Liver (tissue), 9 donors: ENCODE measurements around the gene CDC42BPB. TPM values are rescaled to one million over a fixed set of nuclear protein-coding genes. Genes with fewer than 3 reads are reported as not detected.

ENCODE experiments used
- DNase-seq: peaks from one replicate; pipeline ENCODE4 v3.0.0-alpha.2; 2017; ENCODE audit warnings: low spot score
- H3K27ac ChIP-seq, 2 donors: one replicate each; pipeline ENCODE4 v1.7.0; 2013; ENCODE audit warnings: inconsistent platforms in 2 of 2, low read length in 2 of 2, control low read depth in 1 of 2, low read depth in 1 of 2, mild to moderate bottlenecking in 1 of 2
- H3K27me3 ChIP-seq, 4 donors: one replicate each; pipeline versions ENCODE4 v1.6.1 to v1.7.0; 2013; ENCODE audit warnings: low read length in 3 of 4, inconsistent platforms in 1 of 4, mild to moderate bottlenecking in 1 of 4, moderate library complexity in 1 of 4; ENCODE audit not compliant: control insufficient read depth in 4 of 4, insufficient read depth in 4 of 4
- H3K36me3 ChIP-seq, 4 donors: one replicate each; pipeline versions ENCODE4 v1.6.1 to v1.7.0; 2013; ENCODE audit warnings: low read length in 3 of 4, mild to moderate bottlenecking in 3 of 4, low read depth in 1 of 4, moderate library complexity in 1 of 4; ENCODE audit not compliant: control insufficient read depth in 4 of 4, insufficient read depth in 3 of 4
- H3K4me1 ChIP-seq, 4 donors: one replicate each; pipeline versions ENCODE4 v1.6.1 to v1.7.0; 2013; ENCODE audit warnings: low read length in 3 of 4, mild to moderate bottlenecking in 3 of 4, moderate library complexity in 1 of 4; ENCODE audit not compliant: control insufficient read depth in 4 of 4, insufficient read depth in 4 of 4
- H3K4me3 ChIP-seq, 3 donors: one replicate each; pipeline versions ENCODE4 v1.6.1 to v1.7.0; 2013; ENCODE audit warnings: low read length in 3 of 3, control low read depth in 1 of 3, low read depth in 1 of 3, mild to moderate bottlenecking in 1 of 3
- H3K9ac ChIP-seq, 2 donors: one replicate each; pipeline ENCODE4 v1.7.0; 2013; ENCODE audit warnings: low read length in 2 of 2, mild to moderate bottlenecking in 2 of 2, moderate library complexity in 2 of 2, control low read depth in 1 of 2, low read depth in 1 of 2
- H3K9me3 ChIP-seq, 4 donors: one replicate each; pipeline versions ENCODE4 v1.6.1 to v1.7.0; 2013; ENCODE audit warnings: low read length in 3 of 4; ENCODE audit not compliant: control insufficient read depth in 4 of 4
- EGR1 ChIP-seq, 2 donors: IDR thresholded peaks; 2 replicates each; pipeline ENCODE4 v1.6.1; 2016 to 2018; ENCODE audit warnings: antibody characterized with exemption in 2 of 2, low read depth in 2 of 2
- HNF4A ChIP-seq, 2 donors: conservative IDR thresholded peaks; 2 replicates each; pipeline ENCODE4 v1.6.1; 2016; ENCODE audit warnings: antibody characterized with exemption in 2 of 2, mild to moderate bottlenecking in 2 of 2
- HNF4G ChIP-seq: IDR thresholded peaks from 2 replicates; pipeline ENCODE4 v1.6.1; 2016; ENCODE audit warnings: antibody characterized with exemption
- NR2F2 ChIP-seq: IDR thresholded peaks from 2 replicates; pipeline ENCODE4 v1.6.1; 2016; ENCODE audit warnings: antibody characterized with exemption
- RAD21 ChIP-seq, 2 donors: IDR thresholded peaks; 2 replicates each; pipeline ENCODE4 v1.6.1; 2016; ENCODE audit warnings: antibody characterized with exemption in 2 of 2, mild to moderate bottlenecking in 2 of 2
- RXRA ChIP-seq, 2 donors: IDR thresholded peaks; 2 replicates each; pipeline ENCODE4 v1.6.1; 2017 to 2018; ENCODE audit warnings: antibody characterized with exemption in 2 of 2, mild to moderate bottlenecking in 1 of 2
- SP1 ChIP-seq: IDR thresholded peaks from 2 replicates; pipeline ENCODE4 v1.6.1; 2018; ENCODE audit warnings: antibody characterized with exemption, mild to moderate bottlenecking
- TAF1 ChIP-seq: conservative IDR thresholded peaks from 2 replicates; pipeline ENCODE4 v1.6.1; 2016; ENCODE audit warnings: antibody characterized with exemption, mild to moderate bottlenecking
- WGBS: extraction: QIAGEN DNeasy Blood & Tissue Kit; methylation state at CpG from one replicate; pipeline ENCODE4 v1.1.7; 2013; 5-methylcytosine and 5-hydroxymethylcytosine counted together
- polyA plus RNA-seq, 2 donors: library from polyadenylated mRNA; stranded (reverse) in 1 of 2; unstranded in 1 of 2; fragments of 200-250 nt in 1 of 2; fragments of >200 nt in 1 of 2; fragmentation: Nextera tagmentation in 1 of 2; extraction: Ambion mirVana in 1 of 2; gene quantifications; one replicate each; pipeline versions ENCODE4 v1.2.1 to v1.2.3, GENCODE V29; 2013 to 2015
- total RNA-seq, 2 donors: library from RNA; depleted of rRNA; stranded (reverse); fragments of >200 nt; gene quantifications; one replicate each; pipeline ENCODE4 v1.2.3, GENCODE V29; 2014
- TF ChIP-seq, protein P1 (sequence below): IDR thresholded peaks from 2 replicates; pipeline ENCODE4 v1.6.1; 2016; ENCODE audit warnings: antibody characterized with exemption, mild to moderate bottlenecking
- TF ChIP-seq, protein P2 (sequence below): fragments of 150-350 bp; IDR thresholded peaks from 2 replicates; pipeline ENCODE4 v1.5.1; 2017; ENCODE audit warnings: improper control_type of control experiment, low read depth, low read length; ENCODE audit not compliant: missing input control
- TF ChIP-seq, protein P3 (sequence below): IDR thresholded peaks from 2 replicates; pipeline ENCODE4 v1.6.1; 2016; ENCODE audit warnings: antibody characterized with exemption
- donor health status: healthy.
- donor health status: healthy.
- donor health status: healthy.
- donor health status: healthy.
- donor health status: healthy.

Gene CDC42BPB
- total and polyA plus RNA-seq, 4 donors: 4.1 to 78.7 (median 29.7) TPM

DNA sequence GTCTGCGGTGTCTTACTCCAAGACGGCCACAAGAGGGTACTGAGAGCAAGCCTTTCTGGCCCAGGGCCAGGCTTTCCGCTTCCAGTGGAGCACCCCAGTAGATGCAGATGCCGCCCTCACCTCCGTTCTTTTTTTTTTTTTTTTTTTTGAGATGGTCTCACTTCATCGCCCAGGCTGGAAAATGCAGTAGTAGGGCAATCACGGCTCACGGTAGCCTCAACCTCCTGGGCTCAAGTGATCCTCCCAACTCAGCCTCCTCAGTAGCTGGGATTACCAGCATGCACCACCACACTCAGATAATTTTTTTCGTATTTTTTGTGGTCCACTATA lies 21.0 kb upstream of the CDC42BPB start:
- H3K27me3 ChIP-seq: no peaks in the 10 kb centered on the region
- H3K9ac ChIP-seq: no peak overlapping the region
- no peaks in the 10 kb centered on the region for H3K9me3 ChIP-seq
- TF ChIP-seq TAF1 (no peak), RAD21 (IDR thresholded peaks at IDR 0.05) (peak; percentile 67 to 82)
- TF ChIP-seq, protein P1, sequence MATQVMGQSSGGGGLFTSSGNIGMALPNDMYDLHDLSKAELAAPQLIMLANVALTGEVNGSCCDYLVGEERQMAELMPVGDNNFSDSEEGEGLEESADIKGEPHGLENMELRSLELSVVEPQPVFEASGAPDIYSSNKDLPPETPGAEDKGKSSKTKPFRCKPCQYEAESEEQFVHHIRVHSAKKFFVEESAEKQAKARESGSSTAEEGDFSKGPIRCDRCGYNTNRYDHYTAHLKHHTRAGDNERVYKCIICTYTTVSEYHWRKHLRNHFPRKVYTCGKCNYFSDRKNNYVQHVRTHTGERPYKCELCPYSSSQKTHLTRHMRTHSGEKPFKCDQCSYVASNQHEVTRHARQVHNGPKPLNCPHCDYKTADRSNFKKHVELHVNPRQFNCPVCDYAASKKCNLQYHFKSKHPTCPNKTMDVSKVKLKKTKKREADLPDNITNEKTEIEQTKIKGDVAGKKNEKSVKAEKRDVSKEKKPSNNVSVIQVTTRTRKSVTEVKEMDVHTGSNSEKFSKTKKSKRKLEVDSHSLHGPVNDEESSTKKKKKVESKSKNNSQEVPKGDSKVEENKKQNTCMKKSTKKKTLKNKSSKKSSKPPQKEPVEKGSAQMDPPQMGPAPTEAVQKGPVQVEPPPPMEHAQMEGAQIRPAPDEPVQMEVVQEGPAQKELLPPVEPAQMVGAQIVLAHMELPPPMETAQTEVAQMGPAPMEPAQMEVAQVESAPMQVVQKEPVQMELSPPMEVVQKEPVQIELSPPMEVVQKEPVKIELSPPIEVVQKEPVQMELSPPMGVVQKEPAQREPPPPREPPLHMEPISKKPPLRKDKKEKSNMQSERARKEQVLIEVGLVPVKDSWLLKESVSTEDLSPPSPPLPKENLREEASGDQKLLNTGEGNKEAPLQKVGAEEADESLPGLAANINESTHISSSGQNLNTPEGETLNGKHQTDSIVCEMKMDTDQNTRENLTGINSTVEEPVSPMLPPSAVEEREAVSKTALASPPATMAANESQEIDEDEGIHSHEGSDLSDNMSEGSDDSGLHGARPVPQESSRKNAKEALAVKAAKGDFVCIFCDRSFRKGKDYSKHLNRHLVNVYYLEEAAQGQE: no peak
- TF ChIP-seq, protein P2, sequence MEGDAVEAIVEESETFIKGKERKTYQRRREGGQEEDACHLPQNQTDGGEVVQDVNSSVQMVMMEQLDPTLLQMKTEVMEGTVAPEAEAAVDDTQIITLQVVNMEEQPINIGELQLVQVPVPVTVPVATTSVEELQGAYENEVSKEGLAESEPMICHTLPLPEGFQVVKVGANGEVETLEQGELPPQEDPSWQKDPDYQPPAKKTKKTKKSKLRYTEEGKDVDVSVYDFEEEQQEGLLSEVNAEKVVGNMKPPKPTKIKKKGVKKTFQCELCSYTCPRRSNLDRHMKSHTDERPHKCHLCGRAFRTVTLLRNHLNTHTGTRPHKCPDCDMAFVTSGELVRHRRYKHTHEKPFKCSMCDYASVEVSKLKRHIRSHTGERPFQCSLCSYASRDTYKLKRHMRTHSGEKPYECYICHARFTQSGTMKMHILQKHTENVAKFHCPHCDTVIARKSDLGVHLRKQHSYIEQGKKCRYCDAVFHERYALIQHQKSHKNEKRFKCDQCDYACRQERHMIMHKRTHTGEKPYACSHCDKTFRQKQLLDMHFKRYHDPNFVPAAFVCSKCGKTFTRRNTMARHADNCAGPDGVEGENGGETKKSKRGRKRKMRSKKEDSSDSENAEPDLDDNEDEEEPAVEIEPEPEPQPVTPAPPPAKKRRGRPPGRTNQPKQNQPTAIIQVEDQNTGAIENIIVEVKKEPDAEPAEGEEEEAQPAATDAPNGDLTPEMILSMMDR: peak; percentile 80
- DNase-seq: peak; percentile 75
- no peaks in the 10 kb centered on the region for H3K36me3 ChIP-seq
- H3K4me1 ChIP-seq: peaks cover 0 to 10% (median 5%) of the 10 kb centered on the region in 4 donors
- no peak overlapping the region for H3K4me3 ChIP-seq
- WGBS: 18% methylated on average over 9 of the region's 9 CpGs
- no peak overlapping the region for H3K27ac ChIP-seq

DNA sequence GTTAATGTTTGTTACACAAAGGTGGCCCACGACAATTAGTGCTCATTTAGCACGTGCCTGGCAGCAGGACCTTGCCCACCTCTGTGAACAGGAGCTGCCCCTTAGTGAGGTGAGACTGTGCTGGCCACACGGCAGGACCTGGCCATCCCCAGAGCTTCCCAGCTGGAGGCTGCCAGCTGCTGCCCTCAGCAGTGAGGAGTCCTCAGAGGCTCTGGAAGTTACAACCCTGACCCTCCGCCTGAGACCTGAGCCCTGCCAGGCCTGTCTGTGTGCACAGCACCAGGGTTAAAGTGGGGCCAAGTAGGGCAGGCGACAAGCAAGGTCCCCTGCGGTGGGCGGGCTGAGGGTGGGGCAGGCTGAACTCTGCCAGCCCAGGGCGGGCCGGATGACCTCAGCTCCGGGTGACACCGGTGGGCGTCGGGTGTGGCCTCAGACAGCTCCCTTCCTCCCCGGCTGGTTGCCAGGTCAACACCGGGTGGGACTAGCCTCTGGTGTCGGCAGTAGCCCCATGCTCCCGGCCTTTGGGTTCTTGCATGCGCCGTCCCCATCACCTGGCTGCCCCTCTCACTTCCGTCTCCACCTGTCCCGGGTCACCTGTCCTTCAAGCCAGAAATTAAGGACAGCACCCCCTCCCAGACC lies 17.5 kb upstream of the CDC42BPB start:
- TF ChIP-seq NR2F2 (peak; percentile 25), HNF4A (conservative IDR thresholded peaks at IDR 0.05) (no peak), RAD21 (IDR thresholded peaks at IDR 0.05) (no peak), EGR1 (IDR thresholded peaks at IDR 0.05; ENCODE audit: low read depth in 2 of 2) (no peak), SP1 (peak; percentile 9), RXRA (IDR thresholded peaks at IDR 0.05) (no peak)
- no peak overlapping the region for H3K9ac ChIP-seq
- WGBS: 13% methylated on average over 21 of the region's 21 CpGs
- H3K27me3 ChIP-seq: no peaks in the 10 kb centered on the region
- peak; percentile 76 for DNase-seq
- H3K4me1 ChIP-seq: peaks cover 0 to 12% (median 7%) of the 10 kb centered on the region in 4 donors
- H3K9me3 ChIP-seq: no peaks in the 10 kb centered on the region
- H3K36me3 ChIP-seq: no peaks in the 10 kb centered on the region
- peak overlapping the region in 1 of 2 donors; percentile 31 for H3K27ac ChIP-seq
- peak overlapping the region in 2 of 3 donors; percentile 39 to 49 for H3K4me3 ChIP-seq

DNA sequence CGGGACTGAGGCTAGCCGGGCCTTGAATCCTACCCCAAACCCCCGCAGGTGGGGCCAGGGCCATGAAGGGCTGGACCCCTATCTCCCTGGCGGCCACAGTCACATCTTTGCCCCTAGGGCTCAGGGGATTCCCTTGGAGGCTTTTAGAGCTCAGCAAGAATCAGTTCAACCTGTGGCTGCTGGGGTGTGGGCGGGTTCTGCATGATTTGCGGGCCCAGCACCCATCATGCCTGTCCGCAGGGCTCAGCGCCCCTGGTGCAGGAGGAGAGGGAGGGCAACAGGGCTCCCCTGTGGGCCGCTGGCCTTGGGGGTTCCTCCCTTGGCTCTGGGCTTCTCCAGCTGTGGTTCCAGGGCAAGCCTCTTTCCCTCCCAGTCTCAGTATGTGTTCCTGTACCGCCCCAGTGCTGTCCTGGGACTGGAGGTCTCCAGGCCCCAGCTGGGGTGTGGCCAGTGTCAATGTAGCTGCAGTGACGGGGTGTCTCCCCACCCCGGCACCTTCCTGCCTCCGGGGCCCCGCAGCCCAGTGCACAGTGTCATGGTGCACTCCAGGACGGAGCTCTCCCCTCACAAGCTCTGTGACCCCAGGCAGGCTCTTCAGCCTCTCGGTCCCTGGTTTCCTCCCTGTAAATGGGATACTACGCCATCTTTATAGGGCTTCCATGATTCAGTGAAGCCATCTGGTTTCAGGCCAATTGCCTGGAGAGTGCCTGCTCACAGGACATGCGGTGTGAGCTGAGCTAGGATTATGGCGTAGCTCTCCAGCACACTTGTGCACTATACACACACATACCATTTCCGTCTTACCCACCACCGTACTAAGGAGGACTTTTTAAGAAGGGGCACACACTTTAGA lies 16.8 kb upstream of the CDC42BPB start:
- H3K4me1 ChIP-seq: peaks cover 0 to 12% (median 7%) of the 10 kb centered on the region in 4 donors
- no peaks in the 10 kb centered on the region for H3K27me3 ChIP-seq
- H3K9ac ChIP-seq: no peak overlapping the region
- no peak overlapping the region for H3K27ac ChIP-seq
- no peaks in the 10 kb centered on the region for H3K36me3 ChIP-seq
- 84% methylated on average over 21 of the region's 21 CpGs for WGBS
- no peak for DNase-seq
- H3K9me3 ChIP-seq: no peaks in the 10 kb centered on the region
- no peak overlapping the region for H3K4me3 ChIP-seq
- TF ChIP-seq, protein P1: no peak
- TF ChIP-seq, protein P3, sequence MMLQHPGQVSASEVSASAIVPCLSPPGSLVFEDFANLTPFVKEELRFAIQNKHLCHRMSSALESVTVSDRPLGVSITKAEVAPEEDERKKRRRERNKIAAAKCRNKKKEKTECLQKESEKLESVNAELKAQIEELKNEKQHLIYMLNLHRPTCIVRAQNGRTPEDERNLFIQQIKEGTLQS: no peak
- TF ChIP-seq RXRA (IDR thresholded peaks at IDR 0.05) (no peak), NR2F2 (no peak), EGR1 (IDR thresholded peaks at IDR 0.05; ENCODE audit: low read depth in 2 of 2) (no peak), RAD21 (IDR thresholded peaks at IDR 0.05) (no peak), TAF1 (no peak), HNF4G (no peak)
